Erythroblast (primary cell): ENCODE results near the gene SREK1.
"Not testable (repeated sequence)": the region's sequence is repeated elsewhere in the genome, so short reads cannot be mapped to it uniquely, and the experiment has no call there.

Experiments
- GATA1 ChIP-seq: IDR thresholded peaks from 2 replicates; pipeline ENCODE4 v1.6.1; 2011; ENCODE audit warnings: low read depth, mild to moderate bottlenecking, control low read depth, low read length, moderate library complexity
- POLR2A ChIP-seq: IDR thresholded peaks from 2 replicates; pipeline ENCODE4 v1.6.1; 2011; ENCODE audit warnings: mild to moderate bottlenecking, low read length

DNA sequence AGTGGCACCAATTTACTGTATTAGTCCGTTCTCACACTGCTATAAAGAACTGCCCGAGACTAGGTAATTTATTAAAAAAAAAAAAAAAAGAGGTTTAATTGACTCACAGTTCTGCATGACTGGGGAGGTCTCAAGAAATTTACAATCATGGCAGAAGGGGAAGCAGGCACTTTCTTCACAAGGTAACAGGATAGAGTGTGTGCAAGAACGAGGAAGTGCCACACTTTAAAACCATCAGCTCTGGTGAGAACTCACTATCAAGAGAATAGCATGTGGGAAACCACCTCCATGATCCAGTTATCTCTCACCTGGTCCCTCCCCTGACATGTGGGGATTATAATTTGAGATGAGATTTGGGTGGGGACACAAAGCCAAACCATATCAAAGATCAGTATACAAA lies 7.2 kb upstream of the SREK1 start:
- TF ChIP-seq POLR2A, GATA1: not testable (repeated sequence)
